Lung (tissue), 12 donors: ENCODE data around the gene UBAP1L. TPM values are rescaled to one million over a fixed set of nuclear protein-coding genes. Genes with fewer than 3 reads are reported as not detected.

Experiments
- ATAC-seq: fragments of 200-7000 bp; cut with Tn5 transposase; one replicate; pipeline ENCODE4 v1.9.1; 2020; ENCODE audit warnings: moderate number of reproducible peaks; ENCODE audit not compliant: insufficient read depth, low FRiP score
- DNase-seq, 3 donors: peaks; one replicate each; pipeline ENCODE4 v3.0.0-alpha.2; 2013 to 2017
- H3K27ac ChIP-seq, 2 donors: one replicate each; pipeline ENCODE4 v1.5.1; 2013; ENCODE audit warnings: mild to moderate bottlenecking in 2 of 2, moderate library complexity in 2 of 2, control low read depth in 1 of 2, inconsistent platforms in 1 of 2, low read depth in 1 of 2, low read length in 1 of 2
- H3K27me3 ChIP-seq, 3 donors: one replicate each; pipeline ENCODE4 v1.5.1; 2013; ENCODE audit warnings: low read length in 2 of 3; ENCODE audit not compliant: control insufficient read depth in 3 of 3, insufficient read depth in 3 of 3
- H3K36me3 ChIP-seq, 4 donors: one replicate each; pipeline ENCODE4 v1.5.1; 2013; ENCODE audit warnings: low read length in 4 of 4, mild to moderate bottlenecking in 1 of 4, moderate library complexity in 1 of 4; ENCODE audit not compliant: control insufficient read depth in 4 of 4, insufficient read depth in 4 of 4
- H3K4me1 ChIP-seq, 5 donors: one replicate each; pipeline ENCODE4 v1.5.1; 2013; ENCODE audit warnings: low read length in 5 of 5, mild to moderate bottlenecking in 2 of 5, moderate library complexity in 1 of 5; ENCODE audit not compliant: control insufficient read depth in 5 of 5, insufficient read depth in 5 of 5
- H3K4me3 ChIP-seq: one replicate; pipeline ENCODE4 v1.5.1; 2013; ENCODE audit warnings: mild to moderate bottlenecking, control low read depth, moderate library complexity
- H3K9ac ChIP-seq, 2 donors: one replicate each; pipeline ENCODE4 v1.5.1; 2013; ENCODE audit warnings: low read length in 2 of 2, control low read depth in 1 of 2; ENCODE audit not compliant: insufficient read depth in 1 of 2
- H3K9me3 ChIP-seq, 4 donors: one replicate each; pipeline ENCODE4 v1.5.1; 2013; ENCODE audit warnings: low read length in 3 of 4, mild to moderate bottlenecking in 1 of 4, moderate library complexity in 1 of 4; ENCODE audit not compliant: control insufficient read depth in 4 of 4, insufficient read depth in 3 of 4
- WGBS, 2 donors: extraction: QIAGEN DNeasy Blood & Tissue Kit; methylation state at CpG; one replicate each; pipeline ENCODE4 v1.1.7; 2013; 5-methylcytosine and 5-hydroxymethylcytosine counted together
- polyA plus RNA-seq, 2 donors: library from polyadenylated mRNA; stranded (reverse); fragments of 200-250 nt; gene quantifications; one replicate each; pipeline ENCODE4 v1.2.1, GENCODE V29; 2013
- total RNA-seq, 2 donors: library from RNA; depleted of rRNA in 1 of 2; stranded (reverse); fragments of >200 nt in 1 of 2; gene quantifications; one replicate each; pipeline ENCODE4 v1.2.1, GENCODE V29; 2014 to 2021
- TF ChIP-seq, protein P1 (sequence below): IDR thresholded peaks from 2 replicates; pipeline ENCODE4 v1.5.1; 2012; ENCODE audit warnings: mild to moderate bottlenecking; ENCODE audit errors: control extremely low read depth, extremely low read depth
- donor health status: control.
- donor health status: control.
- donor health status: Bipolar disorder and iron deficiency.
- donor health status: healthy.
- donor health status: DM: yes; HTN: yes; CAD: no.

UBAP1L gene
- total and polyA plus RNA-seq, 4 donors: 0.96 to 5.4 (median 3.4) TPM

DNA sequence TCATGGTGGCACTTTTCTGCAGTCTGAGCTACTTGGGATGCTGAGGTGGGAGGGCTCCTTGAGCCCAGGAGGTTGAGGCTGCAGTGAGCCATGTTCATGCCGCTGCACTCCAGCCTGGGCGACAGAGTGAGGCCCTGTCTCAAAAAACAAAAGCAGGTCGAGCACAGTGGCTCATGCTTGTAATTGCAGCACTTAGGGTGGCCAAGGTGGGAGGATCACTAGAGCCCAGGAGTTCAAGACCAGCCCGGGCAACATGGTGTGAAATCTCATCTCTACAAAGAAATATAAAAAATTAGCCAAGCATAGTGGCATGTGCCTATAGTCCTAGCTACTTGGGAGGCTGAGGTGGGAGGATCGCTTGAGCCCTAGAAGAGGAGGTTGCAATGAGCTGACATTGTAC lies 10.0 kb downstream of the UBAP1L start:
- H3K36me3 ChIP-seq: peaks cover 0 to 22% (median 16%) of the 10 kb centered on the region in 4 donors
- no peak overlapping the region for H3K9ac ChIP-seq
- H3K27ac ChIP-seq: no peak overlapping the region
- TF ChIP-seq, protein P1, sequence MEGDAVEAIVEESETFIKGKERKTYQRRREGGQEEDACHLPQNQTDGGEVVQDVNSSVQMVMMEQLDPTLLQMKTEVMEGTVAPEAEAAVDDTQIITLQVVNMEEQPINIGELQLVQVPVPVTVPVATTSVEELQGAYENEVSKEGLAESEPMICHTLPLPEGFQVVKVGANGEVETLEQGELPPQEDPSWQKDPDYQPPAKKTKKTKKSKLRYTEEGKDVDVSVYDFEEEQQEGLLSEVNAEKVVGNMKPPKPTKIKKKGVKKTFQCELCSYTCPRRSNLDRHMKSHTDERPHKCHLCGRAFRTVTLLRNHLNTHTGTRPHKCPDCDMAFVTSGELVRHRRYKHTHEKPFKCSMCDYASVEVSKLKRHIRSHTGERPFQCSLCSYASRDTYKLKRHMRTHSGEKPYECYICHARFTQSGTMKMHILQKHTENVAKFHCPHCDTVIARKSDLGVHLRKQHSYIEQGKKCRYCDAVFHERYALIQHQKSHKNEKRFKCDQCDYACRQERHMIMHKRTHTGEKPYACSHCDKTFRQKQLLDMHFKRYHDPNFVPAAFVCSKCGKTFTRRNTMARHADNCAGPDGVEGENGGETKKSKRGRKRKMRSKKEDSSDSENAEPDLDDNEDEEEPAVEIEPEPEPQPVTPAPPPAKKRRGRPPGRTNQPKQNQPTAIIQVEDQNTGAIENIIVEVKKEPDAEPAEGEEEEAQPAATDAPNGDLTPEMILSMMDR: no peak
- ATAC-seq (no peak), DNase-seq (no peak)
- peaks cover 0 to 11% (median 5%) of the 10 kb centered on the region in 5 donors for H3K4me1 ChIP-seq
- H3K9me3 ChIP-seq: no peaks in the 10 kb centered on the region
- H3K4me3 ChIP-seq: no peak overlapping the region
- no peaks in the 10 kb centered on the region for H3K27me3 ChIP-seq
- 91 to 97% methylated on average over 5 of the region's 5 CpGs for WGBS, 2 donors

DNA sequence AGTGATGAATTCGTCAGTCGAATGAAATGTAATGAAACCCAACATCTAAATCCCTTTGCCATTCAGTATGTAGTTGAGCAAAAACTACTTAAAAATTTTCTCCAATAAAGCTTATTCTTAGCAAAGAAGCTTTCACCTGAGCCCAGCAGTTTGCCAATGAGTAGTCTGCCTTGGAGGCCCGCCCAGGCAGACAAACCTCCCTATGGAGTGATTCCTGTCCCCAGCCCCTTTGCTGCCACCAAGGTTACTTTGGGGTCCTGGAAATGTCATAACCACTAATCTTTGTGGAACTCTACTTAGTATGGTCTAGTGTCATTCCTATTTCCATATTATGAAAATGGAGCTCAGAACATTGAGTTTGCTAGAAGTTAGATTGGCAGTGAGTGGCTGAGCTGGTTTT lies 12.1 kb downstream of the UBAP1L start:
- H3K9me3 ChIP-seq: no peaks in the 10 kb centered on the region
- H3K36me3 ChIP-seq: peaks cover 0 to 33% (median 21%) of the 10 kb centered on the region in 4 donors
- no peaks in the 10 kb centered on the region for H3K27me3 ChIP-seq
- ATAC-seq (no peak), DNase-seq (no peak)
- WGBS, 2 donors: 97 to 98% methylated on average over 3 of the region's 3 CpGs
- TF ChIP-seq, protein P1: no peak
- no peak overlapping the region for H3K4me3 ChIP-seq
- no peak overlapping the region for H3K9ac ChIP-seq
- no peak overlapping the region for H3K27ac ChIP-seq
- peaks cover 0 to 11% (median 5%) of the 10 kb centered on the region in 5 donors for H3K4me1 ChIP-seq

DNA sequence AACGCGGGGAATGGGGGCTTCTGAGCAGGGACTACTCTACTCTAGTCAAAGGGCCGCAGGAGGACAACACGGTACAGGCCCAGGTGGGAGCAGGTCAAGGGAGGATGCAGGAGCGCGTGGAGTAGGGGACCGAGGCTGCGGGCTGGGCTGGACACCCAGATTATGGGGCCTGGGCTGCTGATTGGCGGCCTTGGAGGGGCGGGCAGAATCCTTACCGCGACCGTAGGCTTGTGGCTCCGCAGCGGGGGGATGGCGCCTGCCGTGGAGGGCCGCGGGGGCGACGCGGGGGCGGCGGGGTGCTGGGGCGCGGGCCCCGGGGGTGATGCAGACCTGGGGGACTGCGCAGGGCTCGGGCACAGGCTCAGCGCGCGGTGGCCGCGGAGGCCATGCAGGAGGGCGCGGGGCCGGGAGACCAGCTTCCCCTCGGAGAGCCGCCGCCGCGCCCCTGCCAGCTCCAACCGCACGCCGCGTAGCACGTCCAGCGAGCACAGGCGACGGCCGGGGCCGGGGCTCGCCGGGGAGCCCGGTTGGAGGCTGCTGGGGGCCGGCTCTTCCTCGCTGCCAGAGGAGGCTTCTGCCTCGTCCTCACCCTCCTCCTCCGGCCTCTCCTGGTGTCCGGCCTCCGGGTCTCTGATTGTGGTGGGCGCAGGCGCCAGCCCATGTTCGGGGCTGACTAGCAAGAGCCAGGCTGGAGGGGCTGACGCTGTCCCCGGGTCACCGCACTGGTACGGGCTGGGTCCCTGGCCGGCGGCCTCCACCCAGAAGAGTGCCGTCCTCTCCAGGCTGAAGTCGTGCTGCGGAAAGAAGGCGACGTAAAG lies 12.9 kb downstream of the UBAP1L start:
- TF ChIP-seq, protein P1: no peak
- H3K9ac ChIP-seq: no peak overlapping the region
- no peaks in the 10 kb centered on the region for H3K9me3 ChIP-seq
- no peaks in the 10 kb centered on the region for H3K27me3 ChIP-seq
- ATAC-seq: no peak
- H3K4me3 ChIP-seq: no peak overlapping the region
- 81 to 84% methylated on average over 53 to 75 of the region's 75 CpGs for WGBS, 2 donors
- peaks cover 0 to 11% (median 5%) of the 10 kb centered on the region in 5 donors for H3K4me1 ChIP-seq
- no peak for DNase-seq
- H3K36me3 ChIP-seq: peaks cover 0 to 40% (median 24%) of the 10 kb centered on the region in 4 donors
- H3K27ac ChIP-seq: no peak overlapping the region
